ENCODE data around the gene ZEB1. TPM values are rescaled to one million over a fixed set of nuclear protein-coding genes. Genes with fewer than 3 reads are reported as not detected.

The ZEB1 gene
- total and polyA plus RNA-seq, 2 of the 8 experiments (the other 6 are each of a cell fraction or from before 2014, with no cell fraction given) = 0.08 to 0.15 TPM

DNA sequence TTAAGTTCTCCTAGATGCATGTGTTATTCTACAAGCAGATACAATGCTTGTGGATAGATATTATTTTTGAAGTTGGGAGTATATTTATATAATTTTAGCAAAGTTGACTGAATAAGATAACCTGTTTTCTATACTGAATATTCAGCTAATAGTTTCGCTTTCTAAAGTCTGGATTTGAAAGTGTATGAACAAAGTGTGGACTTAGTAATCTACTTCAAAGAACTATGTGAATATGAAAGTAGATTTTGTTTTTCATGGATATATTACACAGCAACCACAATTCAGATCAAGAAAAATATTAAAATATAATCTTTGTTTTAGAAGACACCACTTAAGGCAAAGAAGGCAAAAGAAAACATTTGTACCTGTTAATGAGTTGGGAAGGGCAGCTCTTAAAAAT lies 78.8 kb downstream of the ZEB1 start (continued):
- no peak for TF ChIP-seq CHD7 (IDR thresholded peaks at IDR 0.05; ENCODE audit: insufficient replicate concordance, low read length)
- TF ChIP-seq SAP30 (IDR thresholded peaks at IDR 0.05; ENCODE audit: insufficient read depth, insufficient replicate concordance, low read length) = no peak
- TF ChIP-seq JUN (IDR thresholded peaks at IDR 0.05; ENCODE audit: low read depth, low read length) = no peak
- no peak for TF ChIP-seq BRCA1 (IDR thresholded peaks at IDR 0.05; ENCODE audit: low read depth, low read length)
- no peak for TF ChIP-seq BCL11A (IDR thresholded peaks at IDR 0.05; ENCODE audit: low read depth in 2 of 2, low read length in 2 of 2)
- TF ChIP-seq CHD1 (IDR thresholded peaks at IDR 0.05; ENCODE audit: low read depth, low read length) = no peak
- no peak for TF ChIP-seq SRF (IDR thresholded peaks at IDR 0.05; ENCODE audit: low read depth, low read length)
- TF ChIP-seq, protein P1, sequence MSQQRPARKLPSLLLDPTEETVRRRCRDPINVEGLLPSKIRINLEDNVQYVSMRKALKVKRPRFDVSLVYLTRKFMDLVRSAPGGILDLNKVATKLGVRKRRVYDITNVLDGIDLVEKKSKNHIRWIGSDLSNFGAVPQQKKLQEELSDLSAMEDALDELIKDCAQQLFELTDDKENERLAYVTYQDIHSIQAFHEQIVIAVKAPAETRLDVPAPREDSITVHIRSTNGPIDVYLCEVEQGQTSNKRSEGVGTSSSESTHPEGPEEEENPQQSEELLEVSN (IDR thresholded peaks at IDR 0.05) = no peak
- TF ChIP-seq TCF12 (IDR thresholded peaks at IDR 0.05; ENCODE audit: low read depth, low read length) = no peak
- no peak for TF ChIP-seq SIX5 (IDR thresholded peaks at IDR 0.05; ENCODE audit: low read depth, low read length)
- TF ChIP-seq PHF8 (conservative IDR thresholded peaks at IDR 0.05; ENCODE audit: low read depth, low read length) = no peak
- TF ChIP-seq KDM5A (IDR thresholded peaks at IDR 0.05; ENCODE audit: low read length) = no peak
